Karpas-422 (cell line): ENCODE measurements around the gene TBC1D1. TPM values are rescaled to one million over a fixed set of nuclear protein-coding genes. Genes with fewer than 3 reads are reported as not detected.

Experiments used
- DNase-seq: peaks from one replicate; pipeline ENCODE4 v3.0.0-alpha.2; 2015
- H2AFZ ChIP-seq: fragments of 200-600 bp; sonication (generic); 2 replicates; pipeline ENCODE4 v1.6.1; 2014; ENCODE audit warnings: antibody characterized with exemption, low read length, mixed read lengths
- H3K27ac ChIP-seq: fragments of 200-600 bp; sonication (generic); 2 replicates; pipeline ENCODE4 v1.5.1; 2014; ENCODE audit warnings: mild to moderate bottlenecking, low read length, moderate library complexity
- H3K27me3 ChIP-seq: fragments of 200-600 bp; sonication (generic); 2 replicates; pipeline ENCODE4 v1.6.1; 2014; ENCODE audit warnings: low read length, mixed read lengths
- H3K36me3 ChIP-seq: fragments of 200-600 bp; sonication (generic); 2 replicates; pipeline ENCODE4 v1.6.1; 2014; ENCODE audit warnings: low read length, mixed read lengths; ENCODE audit not compliant: insufficient read depth
- H3K4me1 ChIP-seq: fragments of 200-600 bp; sonication (generic); 2 replicates; pipeline ENCODE4 v1.6.1; 2014; ENCODE audit warnings: mild to moderate bottlenecking, low read length, mixed read lengths
- H3K4me2 ChIP-seq: fragments of 200-600 bp; sonication (generic); 2 replicates; pipeline ENCODE4 v1.6.1; 2014; ENCODE audit warnings: low read length, low read depth, mild to moderate bottlenecking; ENCODE audit not compliant: poor library complexity, severe bottlenecking
- H3K4me3 ChIP-seq: fragments of 200-600 bp; sonication (generic); 2 replicates; pipeline ENCODE4 v1.5.1; 2014; ENCODE audit warnings: mild to moderate bottlenecking, antibody characterized with exemption, low read length, mixed read lengths
- H3K79me2 ChIP-seq: fragments of 200-600 bp; sonication (generic); 2 replicates; pipeline ENCODE4 v1.6.1; 2014; ENCODE audit warnings: mild to moderate bottlenecking, low read length, mixed read lengths
- H3K9ac ChIP-seq: fragments of 200-600 bp; sonication (generic); 2 replicates; pipeline ENCODE4 v1.6.0; 2014; ENCODE audit warnings: low read length
- H3K9me2 ChIP-seq: fragments of 200-600 bp; sonication (generic), shearing (Covaris generic); replicated peaks from 2 replicates; pipeline ENCODE4 v1.6.0; 2014; ENCODE audit warnings: mild to moderate bottlenecking, low read length, moderate library complexity; ENCODE audit not compliant: insufficient read depth
- H3K9me3 ChIP-seq: fragments of 300-700, 200-600 bp; sonication (generic); 2 replicates; pipeline ENCODE4 v1.6.1; 2014; ENCODE audit warnings: low read length, mixed read lengths
- H4K20me1 ChIP-seq: fragments of 200-600 bp; sonication (generic); 2 replicates; pipeline ENCODE4 v1.6.1; 2014; ENCODE audit warnings: mild to moderate bottlenecking, antibody characterized with exemption, low read length, low read depth; ENCODE audit not compliant: insufficient read depth
- total RNA-seq: library from RNA; depleted of rRNA; stranded (reverse); fragments of >200 nt; shearing (Covaris generic); gene quantifications from 2 replicates; pipeline ENCODE4 v1.2.3, GENCODE V29; 2014; ENCODE audit warnings: low replicate concordance

TBC1D1 gene
- total RNA-seq, 1 experiment from 2014 or later = 30.5 TPM

DNA sequence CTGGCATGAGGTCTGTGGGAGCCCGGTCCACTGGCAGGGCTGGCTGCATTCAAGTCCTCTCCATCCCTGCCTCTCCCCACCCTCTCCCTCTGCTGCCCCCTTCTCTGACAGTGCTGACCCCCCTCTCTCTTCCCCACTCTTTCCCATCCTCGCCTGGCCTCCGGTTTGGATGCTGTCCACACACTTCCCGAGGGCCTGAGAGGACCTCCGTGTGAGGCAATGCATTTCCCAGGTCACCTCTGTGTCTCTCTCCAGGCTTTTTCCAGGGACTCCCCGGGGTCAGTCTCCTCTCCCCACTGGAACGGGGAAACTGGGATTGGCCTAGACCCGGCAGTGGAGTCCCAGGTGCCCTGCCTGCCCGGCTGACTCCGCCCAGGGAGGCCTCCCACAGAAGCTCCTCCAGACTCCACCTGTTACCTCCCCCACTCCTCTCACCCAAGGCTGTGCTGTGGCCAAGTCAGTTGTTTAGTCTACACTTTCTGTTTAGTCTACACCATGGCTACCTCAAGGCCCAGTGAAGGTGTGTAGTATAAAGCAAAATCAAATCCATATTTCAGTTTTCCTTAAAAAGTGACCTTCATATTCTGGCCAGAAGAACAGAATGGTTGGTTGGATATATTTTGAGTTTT is 216.1 kb downstream of the TBC1D1 start:
- Histone ChIP-seq H3K4me2 (no peak overlapping the region), H3K27me3 (no peaks in the 10 kb centered on the region), H3K36me3 (no peaks in the 10 kb centered on the region), H3K79me2 (no peaks in the 10 kb centered on the region), H3K9me3 (no peaks in the 10 kb centered on the region), H2AFZ (no peak overlapping the region), H3K27ac (no peak overlapping the region), H3K9me2 (no peaks in the 10 kb centered on the region), H3K9ac (no peak overlapping the region), H4K20me1 (no peaks in the 10 kb centered on the region), H3K4me1 (no peaks in the 10 kb centered on the region), H3K4me3 (no peak overlapping the region)
- DNase-seq = no peak

DNA sequence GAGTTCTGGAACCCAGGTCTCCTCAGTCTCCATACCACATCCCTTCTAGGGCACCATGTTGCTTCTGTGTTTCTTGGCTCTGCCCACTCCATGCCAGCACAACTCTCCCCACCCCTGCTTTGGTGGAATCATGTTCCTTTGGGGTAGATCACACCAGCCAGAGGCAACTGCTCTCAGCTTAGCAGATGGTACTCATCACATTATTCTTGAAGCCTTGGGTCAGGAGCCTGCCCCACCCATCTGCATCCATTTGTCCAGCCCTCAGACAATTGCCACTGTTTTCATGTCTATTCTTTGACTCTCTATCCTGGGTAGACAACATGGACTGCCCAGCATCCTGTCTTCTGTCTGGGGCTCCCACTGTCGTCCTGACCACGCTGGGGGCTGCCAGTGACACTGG is 216.9 kb downstream of the TBC1D1 start:
- no peaks in the 10 kb centered on the region for H3K79me2 ChIP-seq
- no peak overlapping the region for H3K9ac ChIP-seq
- no peaks in the 10 kb centered on the region for H4K20me1 ChIP-seq
- no peaks in the 10 kb centered on the region for H3K9me3 ChIP-seq
- peaks cover 6% of the 10 kb centered on the region; the same call in 1 of the 2 replicates for H3K4me1 ChIP-seq
- H3K9me2 ChIP-seq = no peaks in the 10 kb centered on the region
- no peak for DNase-seq
- H3K27ac ChIP-seq = no peak overlapping the region
- no peak overlapping the region for H3K4me3 ChIP-seq
- no peak overlapping the region for H3K4me2 ChIP-seq
- no peaks in the 10 kb centered on the region for H3K36me3 ChIP-seq
- H3K27me3 ChIP-seq = no peaks in the 10 kb centered on the region
- H2AFZ ChIP-seq = no peak overlapping the region

DNA sequence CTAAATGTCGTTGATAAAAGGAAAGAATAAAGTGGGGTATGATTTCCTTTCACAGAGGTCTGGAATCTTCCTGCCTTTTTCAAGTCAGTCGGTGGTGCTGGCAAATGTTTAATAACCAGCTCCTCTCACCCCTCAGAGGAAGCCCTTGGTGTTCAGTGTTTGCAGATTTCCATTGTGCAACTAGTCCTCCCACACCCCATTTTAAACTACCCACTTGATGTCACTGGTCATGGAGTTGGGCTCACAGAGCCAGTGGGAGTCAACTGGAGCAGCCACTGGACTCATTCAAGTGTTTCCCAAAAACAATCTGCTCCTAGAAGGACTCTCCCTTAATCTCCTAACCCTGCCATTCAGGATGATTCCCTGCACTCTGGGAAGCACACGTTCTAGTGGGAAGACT is 218.5 kb downstream of the TBC1D1 start:
- Histone ChIP-seq H3K27ac (no peak overlapping the region), H3K9ac (no peak overlapping the region), H3K79me2 (no peaks in the 10 kb centered on the region), H3K4me1 (peaks cover 6% of the 10 kb centered on the region; the same call in 1 of the 2 replicates), H3K4me3 (no peak overlapping the region), H3K36me3 (no peaks in the 10 kb centered on the region), H2AFZ (no peak overlapping the region), H4K20me1 (no peaks in the 10 kb centered on the region), H3K9me3 (no peaks in the 10 kb centered on the region), H3K9me2 (no peaks in the 10 kb centered on the region), H3K27me3 (no peaks in the 10 kb centered on the region), H3K4me2 (no peak overlapping the region)
- no peak for DNase-seq

- H3K36me3 ChIP-seq = no peaks in the 10 kb centered on the region
- H3K79me2 ChIP-seq = no peaks in the 10 kb centered on the region
- H3K9me3 ChIP-seq = no peaks in the 10 kb centered on the region
- H3K27ac ChIP-seq = no peak overlapping the region
- DNase-seq = no peak
- no peak overlapping the region for H2AFZ ChIP-seq
- no peaks in the 10 kb centered on the region for H3K27me3 ChIP-seq
- H4K20me1 ChIP-seq = no peaks in the 10 kb centered on the region
- H3K4me1 ChIP-seq = peaks cover 6% of the 10 kb centered on the region; the same call in 1 of the 2 replicates
- H3K9ac ChIP-seq = no peak overlapping the region
- H3K4me2 ChIP-seq = no peak overlapping the region
- no peak overlapping the region for H3K4me3 ChIP-seq
- no peaks in the 10 kb centered on the region for H3K9me2 ChIP-seq
Measured at GRCh38 chr4:38109896-38110295, 219.0 kb downstream of the TBC1D1 start.

DNA sequence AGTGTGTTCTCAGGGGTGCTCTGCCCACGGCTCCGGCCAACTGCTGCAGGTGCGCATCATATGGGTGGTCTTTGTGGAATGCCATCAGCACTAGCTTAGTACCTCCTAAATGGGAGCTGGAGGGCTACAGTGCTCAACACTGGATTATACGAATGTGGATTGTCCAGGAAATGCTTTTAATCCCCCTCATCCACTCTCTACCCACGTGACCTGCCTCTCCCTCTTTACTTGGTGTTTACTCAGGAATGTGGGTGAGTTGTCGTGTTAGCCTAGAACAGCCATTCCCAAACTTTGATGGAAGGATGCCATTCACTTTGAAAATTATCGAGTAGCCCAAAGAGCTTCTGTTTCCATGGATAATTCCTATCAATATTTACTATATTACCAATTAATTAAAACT is 220.1 kb downstream of the TBC1D1 start:
- no peaks in the 10 kb centered on the region for H3K27me3 ChIP-seq
- no peaks in the 10 kb centered on the region for H3K9me2 ChIP-seq
- H3K4me1 ChIP-seq = peaks cover 6% of the 10 kb centered on the region; the same call in 1 of the 2 replicates
- no peak overlapping the region for H3K27ac ChIP-seq
- no peaks in the 10 kb centered on the region for H3K79me2 ChIP-seq
- no peak for DNase-seq
- H3K9me3 ChIP-seq = no peaks in the 10 kb centered on the region
- H3K4me3 ChIP-seq = no peak overlapping the region
- H3K36me3 ChIP-seq = no peaks in the 10 kb centered on the region
- no peaks in the 10 kb centered on the region for H4K20me1 ChIP-seq
- no peak overlapping the region for H2AFZ ChIP-seq
- H3K4me2 ChIP-seq = no peak overlapping the region
- no peak overlapping the region for H3K9ac ChIP-seq

DNA sequence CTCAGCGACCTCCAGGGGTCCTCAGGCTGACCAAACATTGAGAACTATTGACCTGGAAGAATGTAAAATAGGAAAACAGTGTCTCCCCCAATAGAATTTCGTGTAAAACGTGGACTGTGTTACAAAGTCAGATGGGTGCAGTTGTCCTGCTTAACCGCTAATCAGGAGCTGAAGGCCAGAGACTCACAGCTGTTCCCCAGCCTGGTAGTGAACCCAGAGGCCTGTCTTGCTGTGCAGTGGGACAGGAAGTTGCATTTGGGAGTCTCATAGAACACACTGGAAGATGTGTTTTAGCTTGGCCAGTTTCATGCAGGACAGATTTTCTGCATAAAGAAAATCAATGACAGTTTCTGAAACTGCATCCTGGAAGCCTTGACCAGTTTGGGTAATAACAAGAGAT is 220.8 kb downstream of the TBC1D1 start:
- no peak overlapping the region for H3K27ac ChIP-seq
- H3K4me1 ChIP-seq = peaks cover 6% of the 10 kb centered on the region; the same call in 1 of the 2 replicates
- H3K4me2 ChIP-seq = no peak overlapping the region
- no peaks in the 10 kb centered on the region for H3K9me2 ChIP-seq
- H4K20me1 ChIP-seq = no peaks in the 10 kb centered on the region
- H2AFZ ChIP-seq = no peak overlapping the region
- H3K27me3 ChIP-seq = no peaks in the 10 kb centered on the region
- H3K9ac ChIP-seq = no peak overlapping the region
- no peaks in the 10 kb centered on the region for H3K9me3 ChIP-seq
- no peak for DNase-seq
- H3K36me3 ChIP-seq = no peaks in the 10 kb centered on the region
- no peak overlapping the region for H3K4me3 ChIP-seq
- H3K79me2 ChIP-seq = no peaks in the 10 kb centered on the region

DNA sequence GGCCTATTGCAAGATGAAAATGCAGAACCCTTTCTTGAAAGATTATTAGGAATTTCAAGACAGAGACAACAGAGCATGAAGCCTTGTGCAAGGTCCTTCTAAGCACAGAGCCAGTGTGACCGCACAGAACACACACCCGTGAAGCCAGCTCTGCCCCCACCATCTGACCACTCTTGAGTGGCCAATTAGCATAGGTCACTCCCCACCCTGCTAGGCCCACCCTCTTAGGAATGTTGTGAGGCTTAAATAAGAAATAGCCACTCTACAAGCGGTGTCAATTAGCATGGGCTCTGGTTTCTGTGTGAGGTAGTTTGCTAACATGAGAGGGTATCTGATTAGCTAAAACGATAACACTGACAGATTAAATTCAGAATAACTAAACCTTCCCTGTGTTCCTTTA is 222.2 kb downstream of the TBC1D1 start:
- Histone ChIP-seq H3K27ac (no peak overlapping the region), H3K4me2 (no peak overlapping the region), H3K9ac (no peak overlapping the region), H3K4me1 (peaks cover 6% of the 10 kb centered on the region; the same call in 1 of the 2 replicates), H3K36me3 (no peaks in the 10 kb centered on the region), H2AFZ (no peak overlapping the region), H3K27me3 (no peaks in the 10 kb centered on the region), H3K4me3 (no peak overlapping the region), H3K9me3 (no peaks in the 10 kb centered on the region), H3K9me2 (no peaks in the 10 kb centered on the region), H4K20me1 (no peaks in the 10 kb centered on the region), H3K79me2 (no peaks in the 10 kb centered on the region)
- DNase-seq = no peak

DNA sequence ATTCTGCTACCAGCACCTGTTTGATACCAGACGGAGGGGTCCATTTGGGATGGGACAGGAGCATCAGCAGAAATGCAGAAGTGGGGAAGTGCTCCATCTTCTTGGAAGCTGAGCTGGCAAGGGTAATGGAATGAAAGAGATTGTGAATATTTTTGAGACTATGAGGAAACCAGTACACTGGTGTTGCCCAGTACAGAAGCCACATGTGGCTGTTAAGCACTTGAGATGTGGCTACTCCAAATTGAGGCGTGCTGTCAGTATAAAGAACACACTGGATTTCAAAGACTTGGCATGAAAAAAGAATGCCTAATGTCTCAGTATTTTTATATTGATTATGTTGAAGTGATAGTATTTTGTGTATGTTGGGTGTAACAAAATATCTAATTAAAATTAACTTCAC is 222.7 kb downstream of the TBC1D1 start:
- H3K27ac ChIP-seq = no peak overlapping the region
- no peaks in the 10 kb centered on the region for H3K9me2 ChIP-seq
- H3K79me2 ChIP-seq = no peaks in the 10 kb centered on the region
- no peaks in the 10 kb centered on the region for H4K20me1 ChIP-seq
- H3K9ac ChIP-seq = no peak overlapping the region
- H3K4me2 ChIP-seq = no peak overlapping the region
- no peak overlapping the region for H3K4me3 ChIP-seq
- H3K27me3 ChIP-seq = no peaks in the 10 kb centered on the region
- H3K9me3 ChIP-seq = no peaks in the 10 kb centered on the region
- DNase-seq = no peak
- H3K4me1 ChIP-seq = peaks cover 6% of the 10 kb centered on the region; the same call in 1 of the 2 replicates
- no peak overlapping the region for H2AFZ ChIP-seq
- H3K36me3 ChIP-seq = no peaks in the 10 kb centered on the region
